Measurements from ENCODE around the gene TMEM231.
"Not testable (repeated sequence)": the region's sequence is repeated elsewhere in the genome, so short reads cannot be mapped to it uniquely, and the experiment has no call there.

Gene TMEM231

GRCh38 chr16:75529056-75529905 lies 26.8 kb downstream of the TMEM231 start:
- POLR2A ChIA-PET, result no interaction called here

DNA sequence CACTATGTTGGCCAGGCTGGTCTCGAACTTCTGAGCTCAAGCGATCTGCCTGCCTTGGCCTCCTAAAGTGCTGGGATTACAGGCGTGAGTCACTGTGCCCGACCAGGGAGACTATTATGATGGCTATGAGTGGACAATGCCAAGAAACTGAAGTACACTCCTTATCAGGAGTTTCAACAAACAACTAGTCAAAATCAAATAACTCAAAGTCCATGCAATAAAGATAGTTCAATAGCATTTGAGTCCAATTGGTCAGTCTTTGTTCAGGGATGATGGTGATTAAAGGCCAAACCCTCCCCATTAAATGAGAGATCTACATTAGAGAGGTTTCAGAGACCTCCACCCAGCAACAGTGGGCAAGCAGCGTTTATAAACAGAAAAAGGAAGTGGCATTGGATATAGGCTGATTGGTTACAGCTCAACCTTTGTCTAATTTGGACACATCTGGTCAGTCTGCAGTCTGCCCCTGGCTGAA lies 28.2 kb downstream of the TMEM231 start:
- TF ChIP-seq, protein P1, sequence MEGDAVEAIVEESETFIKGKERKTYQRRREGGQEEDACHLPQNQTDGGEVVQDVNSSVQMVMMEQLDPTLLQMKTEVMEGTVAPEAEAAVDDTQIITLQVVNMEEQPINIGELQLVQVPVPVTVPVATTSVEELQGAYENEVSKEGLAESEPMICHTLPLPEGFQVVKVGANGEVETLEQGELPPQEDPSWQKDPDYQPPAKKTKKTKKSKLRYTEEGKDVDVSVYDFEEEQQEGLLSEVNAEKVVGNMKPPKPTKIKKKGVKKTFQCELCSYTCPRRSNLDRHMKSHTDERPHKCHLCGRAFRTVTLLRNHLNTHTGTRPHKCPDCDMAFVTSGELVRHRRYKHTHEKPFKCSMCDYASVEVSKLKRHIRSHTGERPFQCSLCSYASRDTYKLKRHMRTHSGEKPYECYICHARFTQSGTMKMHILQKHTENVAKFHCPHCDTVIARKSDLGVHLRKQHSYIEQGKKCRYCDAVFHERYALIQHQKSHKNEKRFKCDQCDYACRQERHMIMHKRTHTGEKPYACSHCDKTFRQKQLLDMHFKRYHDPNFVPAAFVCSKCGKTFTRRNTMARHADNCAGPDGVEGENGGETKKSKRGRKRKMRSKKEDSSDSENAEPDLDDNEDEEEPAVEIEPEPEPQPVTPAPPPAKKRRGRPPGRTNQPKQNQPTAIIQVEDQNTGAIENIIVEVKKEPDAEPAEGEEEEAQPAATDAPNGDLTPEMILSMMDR (IDR thresholded peaks at IDR 0.05; ENCODE audit: insufficient read depth, low read length, missing control alignments), result no peak
- no peak for DNase-seq (ENCODE audit: low read depth, low spot score)
- CTCF ChIA-PET, result interaction anchor here (1.4 kb wide), 1 partner anchor 11 kb away, joined by 5 read pairs; no protein-coding TSS in a partner anchor
- POLR2A ChIA-PET, result interaction anchor here (0.7 kb wide), 1 partner anchor 8 kb away, joined by 3 read pairs; the partner anchor contains the start of gene CHST5
- no peak overlapping the region for H3K4me3 ChIP-seq (ENCODE audit: low read depth, low read length)

More at GRCh38 chr16:75529056-75529905, 26.8 kb downstream of the TMEM231 start:
- CTCF ChIA-PET, result interaction anchor here (1.0 kb wide), 1 partner anchor 12 kb away, joined by 5 read pairs; no protein-coding TSS in a partner anchor
- DNase-seq (ENCODE audit: low read depth, low spot score), result no peak
- H3K4me3 ChIP-seq (ENCODE audit: low read depth, low read length), result no peak overlapping the region
- TF ChIP-seq, protein P1 (IDR thresholded peaks at IDR 0.05; ENCODE audit: insufficient read depth, low read length, missing control alignments), result no peak

DNA sequence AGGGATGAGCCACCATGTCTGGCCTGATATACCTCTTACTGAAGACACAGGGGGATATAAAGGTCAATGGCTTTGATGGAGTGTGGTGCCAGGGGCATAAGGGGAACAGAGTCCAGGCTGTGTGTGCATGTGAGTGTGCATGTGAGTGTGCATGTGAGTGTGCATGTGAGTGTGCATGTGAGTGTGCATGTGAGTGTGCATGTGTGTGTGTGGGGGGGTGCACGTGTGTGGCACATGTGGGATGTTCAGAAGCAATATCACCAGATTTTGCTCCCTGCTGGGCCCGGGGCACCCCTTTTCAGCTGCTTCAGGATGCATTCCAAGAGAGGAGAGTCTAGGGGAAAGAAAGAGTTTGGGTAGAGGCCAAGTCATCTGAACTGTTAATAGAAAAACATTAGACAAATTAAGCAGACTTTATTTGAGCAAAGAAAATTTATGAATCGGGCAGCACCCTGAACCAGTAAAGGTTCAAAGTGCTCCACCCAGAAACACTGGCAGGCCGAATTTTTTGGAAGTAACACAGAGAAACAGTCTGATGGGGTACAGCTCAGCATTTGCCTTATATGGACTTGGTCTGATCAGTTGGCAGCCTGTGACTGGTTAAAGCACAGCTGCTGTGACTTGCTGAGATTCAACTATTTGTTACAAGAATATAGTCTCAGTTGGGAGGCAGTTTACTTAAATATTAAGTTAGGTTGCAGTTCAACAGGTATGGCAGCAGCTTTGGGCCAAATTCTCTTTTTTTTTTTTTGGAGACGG lies 29.8 kb downstream of the TMEM231 start:
- no peak overlapping the region for H3K4me3 ChIP-seq (ENCODE audit: low read depth, low read length)
- POLR2A ChIA-PET, result no interaction called here
- TF ChIP-seq, protein P1 (IDR thresholded peaks at IDR 0.05; ENCODE audit: insufficient read depth, low read length, missing control alignments), result no peak
- no peak for DNase-seq (ENCODE audit: low read depth, low spot score)
- CTCF ChIA-PET, result interaction anchor here (1.0 kb wide), 1 partner anchor 9 kb away, joined by 3 read pairs; no protein-coding TSS in a partner anchor

- CTCF ChIA-PET, result interaction anchor here (1.0 to 3.1 kb wide), 5 partner anchors 11 to 54 kb away, joined by 3 to 24 read pairs (median 5); no protein-coding TSS in a partner anchor
- no peak overlapping the region for H3K4me3 ChIP-seq (ENCODE audit: low read depth, low read length)
- POLR2A ChIA-PET, result no interaction called here
- TF ChIP-seq, protein P1 (IDR thresholded peaks at IDR 0.05; ENCODE audit: insufficient read depth, low read length, missing control alignments), result no peak
- no peak for DNase-seq (ENCODE audit: low read depth, low spot score)
These were observed 36.9 kb downstream of the TMEM231 start for GRCh38 chr16:75519175-75519574.

DNA sequence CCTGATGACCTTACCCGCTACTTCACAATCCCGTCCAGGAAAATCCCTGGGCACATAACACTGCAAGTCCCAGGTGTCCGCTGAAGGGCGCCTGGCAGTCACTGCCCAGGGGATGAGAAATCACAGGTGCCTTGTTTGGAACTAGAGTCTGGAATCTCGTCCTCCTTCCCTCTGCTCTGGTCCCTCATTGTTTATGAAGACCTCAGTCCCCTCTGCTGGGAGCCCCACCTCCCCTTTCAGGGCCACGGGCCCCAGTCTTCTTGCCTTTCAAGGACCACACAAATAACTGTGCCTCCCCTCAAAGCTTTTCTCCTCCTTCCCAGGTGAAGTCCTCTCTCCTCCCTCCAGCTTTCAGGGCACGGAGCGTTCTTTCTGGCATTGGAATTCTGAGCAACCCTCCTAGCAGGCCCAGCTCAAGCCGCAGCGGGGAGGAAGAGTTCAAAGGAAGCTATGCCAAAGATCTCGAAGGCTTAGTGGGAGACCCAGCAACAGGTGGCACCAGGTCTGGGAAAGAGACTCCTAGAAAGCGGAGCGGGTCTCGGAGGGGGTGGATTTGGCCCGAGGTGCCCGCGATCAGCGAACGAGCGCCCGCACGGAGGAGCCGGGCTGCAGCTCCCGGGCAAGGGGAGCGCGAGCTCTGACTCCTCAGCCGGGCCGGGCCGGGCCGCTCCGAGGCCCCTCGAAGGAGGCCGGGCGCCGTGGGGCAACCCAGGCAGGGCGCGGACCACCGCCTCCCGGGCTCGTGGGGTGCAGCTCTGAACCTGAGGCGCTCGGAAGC lies 39.7 kb downstream of the TMEM231 start:
- DNase-seq (ENCODE audit: low read depth, low spot score), result not testable (repeated sequence)
- ChIA-PET POLR2A (interaction anchor here (0.6 to 1.9 kb wide), 6 partner anchors 9 to 106 kb away, joined by 3 to 8 read pairs (median 3); no protein-coding TSS in a partner anchor), CTCF (interaction anchor here (0.8 to 3.1 kb wide), 36 partner anchors 7 to 317 kb away, joined by 3 to 26 read pairs (median 8); partner anchors contain the start of genes ADAT1, CHST5, CHST6 and GABARAPL2)
- H3K4me3 ChIP-seq (ENCODE audit: low read depth, low read length), result peak overlapping the region; percentile 81

DNA sequence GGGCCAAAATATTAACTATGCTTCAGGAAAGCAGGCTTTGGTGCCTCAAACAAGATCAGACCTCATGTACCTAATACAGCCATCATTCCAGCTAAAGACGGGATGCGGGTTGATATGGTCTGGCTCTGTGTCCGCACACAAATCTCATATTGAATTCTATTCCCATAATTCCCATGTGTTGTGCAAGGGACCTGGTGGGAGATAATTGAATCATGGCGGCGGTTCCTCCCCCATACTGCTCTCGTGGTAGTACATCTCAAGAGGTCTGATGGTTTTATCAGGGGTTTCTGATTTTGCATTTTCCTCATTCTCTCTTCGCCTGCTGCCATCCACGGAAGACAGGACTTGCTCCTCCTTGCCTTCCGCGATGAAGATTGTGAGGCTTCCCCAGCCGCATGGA lies 41.8 kb downstream of the TMEM231 start:
- TF ChIP-seq, protein P1 (IDR thresholded peaks at IDR 0.05; ENCODE audit: insufficient read depth, low read length, missing control alignments), result no peak
- no peak for DNase-seq (ENCODE audit: low read depth, low spot score)
- POLR2A ChIA-PET, result no interaction called here
- no peak overlapping the region for H3K4me3 ChIP-seq (ENCODE audit: low read depth, low read length)
- CTCF ChIA-PET, result interaction anchor here (2.2 kb wide), 1 partner anchor 49 kb away, joined by 9 read pairs; the partner anchor contains the start of gene TMEM170A

Data from AG04449 (cell line).